Panc1 (cell line): ENCODE measurements around the gene OR10A3. TPM values are rescaled to one million over a fixed set of nuclear protein-coding genes. Genes with fewer than 3 reads are reported as not detected.

ENCODE experiments used
- ATAC-seq: fragments of 200-7000 bp; cut with Tn5 transposase; 2 replicates; pipeline ENCODE4 v1.9.1; 2020; ENCODE audit warnings: mild to moderate bottlenecking, moderate library complexity
- BruUV-seq: library from RNA; stranded (reverse); fragments of 400-500 nt; replicated peaks from 2 replicates; lab custom pipeline; 2021; lab: Mats Ljungman, UMichigan
- CTCF ChIA-PET: fragments of 300-600 bp; sonication (Branson Sonifier 250); formaldehyde crosslinking; loops from one replicate; lab custom pipeline; 2022; ENCODE audit warnings: antibody characterized with exemption; lab: Charles Lee
- POLR2A ChIA-PET: fragments of 300-600 bp; sonication (Branson Sonifier 250); formaldehyde crosslinking; loops from one replicate; lab custom pipeline; 2022; ENCODE audit warnings: antibody characterized with exemption; lab: Charles Lee
- DNase-seq: peaks from one replicate; pipeline ENCODE4 v3.0.0-alpha.2; 2010; ENCODE audit warnings: low read depth, low spot score
- H3K27ac ChIP-seq: 2 replicates; pipeline ENCODE4 v1.5.1; 2011; ENCODE audit warnings: mild to moderate bottlenecking, low read length, inconsistent platforms
- H3K27me3 ChIP-seq: fragments of 200-500 bp; sonication (Bioruptor generic); 2 replicates; pipeline ENCODE4 v1.6.0; 2014; ENCODE audit warnings: low read length, inconsistent platforms; ENCODE audit not compliant: control insufficient read depth, insufficient read depth
- H3K36me3 ChIP-seq: fragments of 200-500 bp; sonication (Bioruptor generic); 2 replicates; pipeline ENCODE4 v1.5.1; 2014; ENCODE audit warnings: inconsistent platforms, mild to moderate bottlenecking, low read length, moderate library complexity; ENCODE audit not compliant: control insufficient read depth, insufficient read depth
- H3K4me1 ChIP-seq: 2 replicates; pipeline ENCODE4 v1.5.1; 2011; ENCODE audit warnings: inconsistent platforms, mild to moderate bottlenecking, low read length, moderate library complexity; ENCODE audit not compliant: control insufficient read depth, insufficient read depth
- H3K4me3 ChIP-seq, 2 experiments: 2 replicates each; pipeline ENCODE4 v1.5.1; 2011 to 2012; ENCODE audit warnings: low read depth in 2 of 2, low read length in 2 of 2, mild to moderate bottlenecking in 2 of 2, inconsistent platforms in 1 of 2, moderate library complexity in 1 of 2
- H3K9me3 ChIP-seq: fragments of 200-500 bp; sonication (Bioruptor generic); 2 replicates; pipeline ENCODE4 v1.5.1; 2014; ENCODE audit warnings: low read depth, mild to moderate bottlenecking, inconsistent platforms, low read length, moderate library complexity; ENCODE audit not compliant: control insufficient read depth, insufficient read depth
- CTCF ChIP-seq: fragments of 450-650 bp; IDR thresholded peaks from 2 replicates; pipeline ENCODE4 v1.5.1; 2017; ENCODE audit warnings: mild to moderate bottlenecking
- POLR2AphosphoS5 ChIP-seq: IDR thresholded peaks from 2 replicates; pipeline ENCODE4 v1.6.1; 2012; ENCODE audit warnings: mild to moderate bottlenecking, low read depth, low read length, moderate library complexity
- SIN3A ChIP-seq: IDR thresholded peaks from 2 replicates; pipeline ENCODE4 v1.6.1; 2012; ENCODE audit warnings: low read depth, mild to moderate bottlenecking, low read length, moderate library complexity, borderline replicate concordance; ENCODE audit not compliant: insufficient read depth
- TCF7L2 ChIP-seq: IDR thresholded peaks from 2 replicates; pipeline ENCODE4 v1.6.1; 2011; ENCODE audit warnings: mild to moderate bottlenecking, low read depth, low read length, inconsistent platforms
- in situ Hi-C: cut with HindIII; loops from 2 replicates; pipeline ENCODE4 v1.10.0; 2016; ENCODE audit warnings: low sequenced_read_pairs, low pct_unique_long_range_greater_than_20kb
- intact Hi-C: fragments of 100-400 bp; cut with micrococcal nuclease; formaldehyde crosslinking; loops from one replicate; pipeline ENCODE4 v1.10.0; 2022; ENCODE audit not compliant: unreplicated experiment
- total RNA-seq: library from RNA; stranded (reverse); gene quantifications from one replicate; pipeline ENCODE4 v1.2.1, GENCODE V29; 2021; ENCODE audit not compliant: unreplicated experiment

OR10A3 gene
- total RNA-seq, 1 experiment from 2014 or later, result not detected

GRCh38 chr11:7969756-7970646 is 28.5 kb upstream of the OR10A3 start:
- H3K4me1 ChIP-seq, result no peaks in the 10 kb centered on the region
- POLR2A ChIA-PET, result no interaction called here
- ATAC-seq, result no peak

DNA sequence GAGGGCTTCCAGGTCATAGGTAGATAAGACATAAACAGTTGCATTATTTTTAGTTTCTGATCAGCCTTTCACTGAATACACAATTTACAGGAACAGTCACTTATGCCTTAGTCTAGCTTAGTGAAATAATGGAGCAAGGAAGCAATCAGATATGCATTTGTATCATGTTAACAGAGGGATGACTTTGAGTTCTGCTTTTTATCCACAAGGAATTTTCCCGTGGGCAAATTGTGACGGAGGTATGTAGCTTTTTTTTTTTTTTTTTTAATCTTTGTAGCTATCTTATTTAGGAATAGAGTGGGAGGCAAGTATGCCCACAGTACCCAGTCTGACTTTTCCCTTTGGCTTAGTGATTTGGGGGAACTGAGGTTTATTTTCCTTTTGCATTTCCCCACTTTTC is 27.2 kb upstream of the OR10A3 start:
- Histone ChIP-seq H3K9me3 (no peaks in the 10 kb centered on the region), H3K36me3 (no peaks in the 10 kb centered on the region), H3K4me3 (no peak overlapping the region), H3K27ac (no peak overlapping the region), H3K4me1 (no peaks in the 10 kb centered on the region), H3K27me3 (no peaks in the 10 kb centered on the region)
- no peak for TF ChIP-seq POLR2AphosphoS5
- no peak for TF ChIP-seq CTCF
- TF ChIP-seq TCF7L2, result no peak
- in situ Hi-C loops (no loop called here), intact Hi-C loops (no loop called here)
- ATAC-seq, result no peak
- no peak for DNase-seq
- CTCF ChIA-PET, result interaction anchor here (1.8 kb wide), 1 partner anchor 18 kb away, joined by 4 read pairs; the partner anchor contains the start of gene EIF3F
- no TSS peak for BruUV-seq
- POLR2A ChIA-PET, result no interaction called here

More at GRCh38 chr11:7969756-7970646, 28.5 kb upstream of the OR10A3 start:
- no peaks in the 10 kb centered on the region for H3K9me3 ChIP-seq
- CTCF ChIA-PET, result interaction anchor here (1.8 kb wide), 1 partner anchor 17 kb away, joined by 4 read pairs; the partner anchor contains the start of gene EIF3F
- no peak for DNase-seq
- H3K36me3 ChIP-seq, result no peaks in the 10 kb centered on the region
- in situ Hi-C loops (no loop called here), intact Hi-C loops (no loop called here)
- no TSS peak for BruUV-seq
- H3K4me3 ChIP-seq, result no peak overlapping the region
- H3K27ac ChIP-seq, result no peak overlapping the region
- TF ChIP-seq SIN3A (no peak), CTCF (no peak), TCF7L2 (no peak)
- no peaks in the 10 kb centered on the region for H3K27me3 ChIP-seq

DNA sequence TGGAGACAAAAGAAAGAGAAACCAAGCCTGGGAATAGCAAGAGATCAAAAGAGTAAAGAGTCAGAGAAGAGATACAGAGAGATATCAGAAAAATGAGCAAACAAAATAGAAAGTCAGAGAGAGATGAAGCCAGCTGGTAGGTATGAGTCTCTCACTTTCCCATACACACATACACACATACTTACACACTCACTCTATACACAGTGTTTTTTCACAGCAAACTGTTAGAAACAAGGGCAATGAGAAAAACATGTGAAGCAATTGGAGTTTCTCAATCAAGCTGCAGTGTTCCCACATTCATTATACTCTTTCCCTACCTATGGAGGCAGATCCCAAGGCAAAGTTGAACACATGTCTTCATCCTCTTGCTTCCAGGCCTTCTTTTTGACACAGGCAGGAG is 26.3 kb upstream of the OR10A3 start:
- no peaks in the 10 kb centered on the region for H3K36me3 ChIP-seq
- no peaks in the 10 kb centered on the region for H3K27me3 ChIP-seq
- ChIA-PET CTCF (interaction anchor here (1.8 kb wide), 1 partner anchor 19 kb away, joined by 4 read pairs; the partner anchor contains the start of gene EIF3F), POLR2A (no interaction called here)
- DNase-seq, result no peak
- no peak overlapping the region for H3K27ac ChIP-seq
- H3K9me3 ChIP-seq, result no peaks in the 10 kb centered on the region
- in situ Hi-C loops (no loop called here), intact Hi-C loops (no loop called here)
- H3K4me1 ChIP-seq, result no peaks in the 10 kb centered on the region
- no peak for TF ChIP-seq CTCF
- TF ChIP-seq TCF7L2, result no peak
- TF ChIP-seq SIN3A, result no peak
- no peak for TF ChIP-seq POLR2AphosphoS5
- ATAC-seq, result no peak
- BruUV-seq, result no TSS peak
- H3K4me3 ChIP-seq, result no peak overlapping the region
